ENCODE measurements around the gene MAS1.
"Not testable (repeated sequence)": the region's sequence is repeated elsewhere in the genome, so short reads cannot be mapped to it uniquely, and the experiment has no call there.

Gene MAS1

GRCh38 chr6:159919011-159919511 lies 28.3 kb downstream of the MAS1 start:
- no peak for DNase-seq

GRCh38 chr6:159919800-159920199 lies 29.0 kb downstream of the MAS1 start:
- no peak for DNase-seq

- DNase-seq: not testable (repeated sequence)
Observed at GRCh38 chr6:159924150-159924549, 33.4 kb downstream of the MAS1 start.

GRCh38 chr6:159926542-159927203 lies 35.9 kb downstream of the MAS1 start:
- no peak for DNase-seq

GRCh38 chr6:159929819-159930218 lies 39.0 kb downstream of the MAS1 start:
- peak; percentile 43 for DNase-seq

GRCh38 chr6:159931112-159931511 lies 40.3 kb downstream of the MAS1 start:
- no peak for DNase-seq

- DNase-seq: no peak
Observed at GRCh38 chr6:159931846-159932245, 41.1 kb downstream of the MAS1 start.

GRCh38 chr6:159933077-159933476 lies 42.3 kb downstream of the MAS1 start:
- no peak for DNase-seq

- no peak for DNase-seq
Observed at GRCh38 chr6:159934181-159934580, 43.4 kb downstream of the MAS1 start.

GRCh38 chr6:159935065-159935464 lies 44.3 kb downstream of the MAS1 start:
- DNase-seq: no peak

GRCh38 chr6:159935633-159936032 lies 44.8 kb downstream of the MAS1 start:
- DNase-seq: no peak

- DNase-seq: no peak
Observed at GRCh38 chr6:159939591-159940016, 48.8 kb downstream of the MAS1 start.

Data from CD4-positive, alpha-beta T cell treated with Interleukin-15 for 1 hour (primary cell).